Ascending aorta (tissue), 2 donors: Measurements from ENCODE around the gene SVOP. TPM values are rescaled to one million over a fixed set of nuclear protein-coding genes. Genes with fewer than 3 reads are reported as not detected.
A peak's percentile ranks its signal among the peaks of the same experiment; 100 is the strongest.

Experiments
- DNase-seq, 2 donors: peaks; one replicate each; pipeline ENCODE4 v3.0.0-alpha.2; 2019; ENCODE audit warnings: low spot score in 2 of 2
- H3K27ac ChIP-seq, 2 donors: fragments of 200-600 bp; sonication (generic); one replicate each; pipeline ENCODE4 v1.5.1; 2016 to 2017; ENCODE audit warnings: mild to moderate bottlenecking in 1 of 2
- H3K27me3 ChIP-seq: fragments of 200-600 bp; sonication (generic); one replicate; pipeline ENCODE4 v1.5.1; 2017
- H3K36me3 ChIP-seq, 2 donors: fragments of 200-600 bp; sonication (generic); one replicate each; pipeline ENCODE4 v1.5.1; 2016
- H3K4me1 ChIP-seq, 2 donors: fragments of 200-600 bp; sonication (generic); one replicate each; pipeline ENCODE4 v1.5.1; 2016 to 2017; ENCODE audit warnings: mild to moderate bottlenecking in 1 of 2
- H3K4me3 ChIP-seq, 2 donors: fragments of 200-600 bp; sonication (generic); one replicate each; pipeline ENCODE4 v1.5.1; 2016 to 2017; ENCODE audit warnings: mild to moderate bottlenecking in 1 of 2
- H3K9me3 ChIP-seq, 2 donors: fragments of 200-600 bp; sonication (generic); one replicate each; pipeline ENCODE4 v1.5.1; 2016
- intact Hi-C: fragments of 100-400 bp; cut with DNase I; formaldehyde crosslinking; loops from one replicate; pipeline ENCODE4 v1.15.1; 2023
- total RNA-seq: library from RNA; depleted of rRNA; stranded (reverse); fragments of >200 nt; gene quantifications from one replicate; pipeline ENCODE4 v1.1.0, GENCODE V29; 2016
- TF ChIP-seq, protein P1 (sequence below), 3 experiments: fragments of 200-600 bp in 2 of 3; fragments of 450-650 bp in 1 of 3; sonication (generic) in 2 of 3; IDR thresholded peaks; one replicate each; pipeline ENCODE4 v1.5.1; 2016 to 2019; ENCODE audit warnings: antibody characterized with exemption in 3 of 3, mild to moderate bottlenecking in 1 of 3, moderate library complexity in 1 of 3

Gene SVOP
- total RNA-seq: not detected

DNA sequence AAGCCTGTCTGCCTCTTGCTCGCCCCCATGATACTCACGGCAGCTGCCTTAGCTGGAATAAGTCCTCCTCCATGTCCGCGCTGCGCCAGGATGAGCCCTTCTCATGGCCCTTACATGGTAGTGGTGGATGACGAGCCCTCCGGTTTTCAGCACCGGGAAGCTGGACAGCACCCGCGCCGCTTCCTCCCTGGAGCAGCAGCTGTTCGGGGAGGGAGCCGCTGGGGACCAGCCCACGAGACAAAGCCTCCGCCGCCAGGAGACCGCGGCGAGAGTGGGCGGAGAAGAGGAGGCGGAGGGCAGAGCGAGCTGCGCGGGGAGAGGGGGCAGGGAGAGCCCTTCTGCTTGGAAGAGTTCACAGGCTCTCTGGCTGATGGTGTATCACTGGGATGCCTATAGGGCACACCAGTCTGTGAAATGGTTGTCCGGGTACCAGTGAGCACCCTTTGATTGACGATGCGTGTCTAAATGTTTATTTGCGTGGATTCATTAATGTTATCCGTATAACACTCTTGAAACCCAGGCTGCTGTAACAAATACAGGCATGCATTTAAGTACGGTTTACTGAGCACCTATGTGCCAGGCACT lies at the start of gene SVOP:
Gene SVOP (minus strand): TSS at position 273 of the 585 bp plus-strand sequence. CDS start 200 bp downstream, at position 73.
- TF ChIP-seq, protein P1, sequence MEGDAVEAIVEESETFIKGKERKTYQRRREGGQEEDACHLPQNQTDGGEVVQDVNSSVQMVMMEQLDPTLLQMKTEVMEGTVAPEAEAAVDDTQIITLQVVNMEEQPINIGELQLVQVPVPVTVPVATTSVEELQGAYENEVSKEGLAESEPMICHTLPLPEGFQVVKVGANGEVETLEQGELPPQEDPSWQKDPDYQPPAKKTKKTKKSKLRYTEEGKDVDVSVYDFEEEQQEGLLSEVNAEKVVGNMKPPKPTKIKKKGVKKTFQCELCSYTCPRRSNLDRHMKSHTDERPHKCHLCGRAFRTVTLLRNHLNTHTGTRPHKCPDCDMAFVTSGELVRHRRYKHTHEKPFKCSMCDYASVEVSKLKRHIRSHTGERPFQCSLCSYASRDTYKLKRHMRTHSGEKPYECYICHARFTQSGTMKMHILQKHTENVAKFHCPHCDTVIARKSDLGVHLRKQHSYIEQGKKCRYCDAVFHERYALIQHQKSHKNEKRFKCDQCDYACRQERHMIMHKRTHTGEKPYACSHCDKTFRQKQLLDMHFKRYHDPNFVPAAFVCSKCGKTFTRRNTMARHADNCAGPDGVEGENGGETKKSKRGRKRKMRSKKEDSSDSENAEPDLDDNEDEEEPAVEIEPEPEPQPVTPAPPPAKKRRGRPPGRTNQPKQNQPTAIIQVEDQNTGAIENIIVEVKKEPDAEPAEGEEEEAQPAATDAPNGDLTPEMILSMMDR (IDR thresholded peaks at IDR 0.05): no peak
- no peaks in the 10 kb centered on the region for H3K9me3 ChIP-seq
- H3K27ac ChIP-seq: no peak within 1 kb of the TSS
- no peaks in the 10 kb centered on the region for H3K4me1 ChIP-seq
- no peaks in the 10 kb centered on the region for H3K36me3 ChIP-seq
- intact Hi-C loops: no loop called here
- no peak within 1 kb of the TSS for H3K4me3 ChIP-seq
- no peaks in the 10 kb centered on the region for H3K27me3 ChIP-seq
- peak in 1 of 2 donors; percentile 70 for DNase-seq

GRCh38 chr12:109069307-109070271 lies 48.7 kb upstream of the SVOP start:
- no peak overlapping the region for H3K27ac ChIP-seq
- TF ChIP-seq, protein P1 (IDR thresholded peaks at IDR 0.05): no peak
- no peaks in the 10 kb centered on the region for H3K27me3 ChIP-seq
- DNase-seq: no peak
- intact Hi-C loops: no loop called here
- H3K4me3 ChIP-seq: no peak overlapping the region
- H3K36me3 ChIP-seq: peaks cover 56 to 70% of the 10 kb centered on the region in 2 donors
- H3K9me3 ChIP-seq: no peaks in the 10 kb centered on the region
- H3K4me1 ChIP-seq: no peaks in the 10 kb centered on the region

GRCh38 chr12:109065853-109066193 lies 45.0 kb upstream of the SVOP start:
- Histone ChIP-seq H3K27me3 (no peaks in the 10 kb centered on the region), H3K4me1 (no peaks in the 10 kb centered on the region), H3K4me3 (no peak overlapping the region), H3K36me3 (peaks cover 38 to 46% of the 10 kb centered on the region in 2 donors), H3K27ac (no peak overlapping the region), H3K9me3 (no peaks in the 10 kb centered on the region)
- intact Hi-C loops: no loop called here
- TF ChIP-seq, protein P1 (IDR thresholded peaks at IDR 0.05): no peak
- DNase-seq: no peak

- Histone ChIP-seq H3K4me3 (no peak overlapping the region), H3K9me3 (no peaks in the 10 kb centered on the region), H3K27me3 (no peaks in the 10 kb centered on the region), H3K4me1 (no peaks in the 10 kb centered on the region), H3K36me3 (peaks cover 33 to 42% of the 10 kb centered on the region in 2 donors), H3K27ac (no peak overlapping the region)
- intact Hi-C loops: no loop called here
- TF ChIP-seq, protein P1 (IDR thresholded peaks at IDR 0.05): no peak
- DNase-seq: no peak
These were observed 44.4 kb upstream of the SVOP start for GRCh38 chr12:109065154-109065852.

- TF ChIP-seq, protein P1 (IDR thresholded peaks at IDR 0.05): no peak
- DNase-seq: no peak
- Histone ChIP-seq H3K4me1 (no peaks in the 10 kb centered on the region), H3K27ac (no peak overlapping the region), H3K9me3 (no peaks in the 10 kb centered on the region), H3K27me3 (no peaks in the 10 kb centered on the region), H3K4me3 (no peak overlapping the region), H3K36me3 (peaks cover 27 to 40% of the 10 kb centered on the region in 2 donors)
- intact Hi-C loops: no loop called here
These were observed 43.3 kb upstream of the SVOP start for GRCh38 chr12:109064143-109064542.
